HCT116 (cell line): ENCODE measurements around the gene GP1BB. TPM values are rescaled to one million over a fixed set of nuclear protein-coding genes. Genes with fewer than 3 reads are reported as not detected.

Experiments used
- ATAC-seq: fragments of 200-7000 bp; cut with Tn5 transposase; 2 replicates; pipeline ENCODE4 v1.9.1; 2020; ENCODE audit warnings: mild to moderate bottlenecking, moderate library complexity
- BruUV-seq: library from RNA; stranded (reverse); fragments of 400-500 nt; replicated peaks from 2 replicates; lab custom pipeline; 2021; lab: Mats Ljungman, UMichigan
- CTCF ChIA-PET: fragments of 300-600 bp; sonication (Branson Sonifier 250); formaldehyde crosslinking; loops from one replicate; lab custom pipeline; 2021; ENCODE audit warnings: antibody characterized with exemption; lab: Charles Lee
- POLR2A ChIA-PET: fragments of 300-600, 350-600 bp; sonication (Branson Sonifier 250); formaldehyde crosslinking; loops from one replicate; lab custom pipeline; 2021; ENCODE audit warnings: antibody characterized with exemption; lab: Charles Lee
- RAD21 ChIA-PET, 2 experiments: fragments of 300-600 bp; sonication (Branson Sonifier 250); formaldehyde crosslinking; loops; one replicate each; lab custom pipeline; 2023; ENCODE audit warnings: low total read pairs in 2 of 2; ENCODE audit not compliant: uncharacterized antibody in 2 of 2, unreplicated experiment in 2 of 2, low non-redundant PET in 1 of 2; lab: Charles Lee
- DNase-seq: peaks from one replicate; pipeline ENCODE4 v3.0.0-alpha.2; 2010; ENCODE audit warnings: low read depth, low spot score
- H2AFZ ChIP-seq: fragments of 200-600 bp; shearing (Covaris generic), sonication (generic); 2 replicates; pipeline ENCODE4 v1.6.1; 2017; ENCODE audit warnings: low read depth, mixed run types, mixed read lengths, antibody characterized with exemption, low read length; ENCODE audit not compliant: poor library complexity, severe bottlenecking
- H3K27ac ChIP-seq: 2 replicates; pipeline ENCODE4 v1.5.1; 2012; ENCODE audit warnings: low read depth, low read length
- H3K27me3 ChIP-seq: fragments of 200-600 bp; sonication (generic); 2 replicates; pipeline ENCODE4 v1.6.1; 2016; ENCODE audit warnings: mixed run types, low read length, mixed read lengths; ENCODE audit not compliant: insufficient read depth
- H3K36me3 ChIP-seq, 2 experiments: fragments of 200-500 bp in 1 of 2; fragments of 200-600 bp in 1 of 2; sonication (Bioruptor generic) in 1 of 2; sonication (generic) in 1 of 2; 2 replicates each; pipeline versions ENCODE4 v1.5.1 to v1.6.1; 2014 to 2016; ENCODE audit warnings: low read length in 2 of 2, inconsistent platforms in 1 of 2, mixed read lengths in 1 of 2, mixed run types in 1 of 2; ENCODE audit not compliant: insufficient read depth in 2 of 2, control insufficient read depth in 1 of 2
- H3K4me1 ChIP-seq, 2 experiments: fragments of 200-600 bp in 1 of 2; sonication (generic) in 1 of 2; 2 replicates each; pipeline versions ENCODE4 v1.5.1 to v1.6.1; 2012 to 2017; ENCODE audit warnings: low read length in 2 of 2, inconsistent platforms in 1 of 2, mild to moderate bottlenecking in 1 of 2, mixed read lengths in 1 of 2, mixed run types in 1 of 2, moderate library complexity in 1 of 2; ENCODE audit not compliant: insufficient read depth in 2 of 2, control insufficient read depth in 1 of 2
- H3K4me2 ChIP-seq: fragments of 200-600 bp; sonication (generic); 2 replicates; pipeline ENCODE4 v1.6.1; 2017; ENCODE audit warnings: mixed run types, low read length, mixed read lengths
- H3K4me3 ChIP-seq, 2 experiments: fragments of 200-600 bp in 1 of 2; sonication (generic) in 1 of 2; replicated peaks in 1 of 2; 2 replicates each; pipeline ENCODE4 v1.5.1; 2011 to 2016; ENCODE audit warnings: low read length in 2 of 2, control low read depth in 1 of 2, low read depth in 1 of 2, mild to moderate bottlenecking in 1 of 2, mixed read lengths in 1 of 2, mixed run types in 1 of 2
- H3K79me2 ChIP-seq: fragments of 200-600 bp; sonication (generic); 2 replicates; pipeline ENCODE4 v1.6.1; 2017; ENCODE audit warnings: mild to moderate bottlenecking, mixed run types, low read length, moderate library complexity, mixed read lengths; ENCODE audit not compliant: insufficient read depth
- H3K9ac ChIP-seq: fragments of 200-600 bp; sonication (generic); 2 replicates; pipeline ENCODE4 v1.6.1; 2016; ENCODE audit warnings: low read length, mixed read lengths
- H3K9me2 ChIP-seq: fragments of 200-600 bp; sonication (generic), shearing (Covaris generic); 2 replicates; pipeline ENCODE4 v1.6.1; 2017; ENCODE audit warnings: mixed run types, mild to moderate bottlenecking, moderate library complexity; ENCODE audit not compliant: insufficient read depth
- H3K9me3 ChIP-seq, 2 experiments: fragments of 200-500 bp in 1 of 2; fragments of 200-600 bp in 1 of 2; sonication (Bioruptor generic) in 1 of 2; sonication (generic) in 1 of 2; 2 replicates each; pipeline ENCODE4 v1.6.1; 2014 to 2017; ENCODE audit warnings: low read length in 2 of 2, mixed read lengths in 2 of 2, inconsistent platforms in 1 of 2, low read depth in 1 of 2, mild to moderate bottlenecking in 1 of 2, mixed run types in 1 of 2, moderate library complexity in 1 of 2; ENCODE audit not compliant: control insufficient read depth in 1 of 2, insufficient read depth in 1 of 2
- H4K20me1 ChIP-seq: fragments of 200-600 bp; sonication (generic), shearing (Covaris generic); 2 replicates; pipeline ENCODE4 v1.6.1; 2017; ENCODE audit warnings: mixed run types, mild to moderate bottlenecking, moderate library complexity; ENCODE audit not compliant: insufficient read depth
- JUND ChIP-seq: IDR thresholded peaks from 2 replicates; pipeline ENCODE4 v1.6.1; 2012
- POLR2A ChIP-seq: IDR thresholded peaks from 2 replicates; pipeline ENCODE4 v1.7.0; 2011; ENCODE audit warnings: borderline replicate concordance; ENCODE audit not compliant: insufficient read depth, insufficient read length; ENCODE audit errors: extremely low read depth
- POLR2AphosphoS5 ChIP-seq: IDR thresholded peaks from 2 replicates; pipeline ENCODE4 v1.6.1; 2011; ENCODE audit warnings: mild to moderate bottlenecking, low read depth, low read length, moderate library complexity
- ZFX ChIP-seq: fragments of 450-650 bp; IDR thresholded peaks from 2 replicates; pipeline ENCODE4 v1.6.1; 2017
- ZNF274 ChIP-seq: fragments of 200-500 bp; sonication (Bioruptor generic); IDR thresholded peaks from 2 replicates; pipeline ENCODE4 v1.6.1; 2014; ENCODE audit warnings: mild to moderate bottlenecking, low read depth, low read length, inconsistent platforms
- intact Hi-C: fragments of 100-400 bp; cut with micrococcal nuclease; formaldehyde crosslinking; loops from 2 replicates; pipeline ENCODE4 v1.10.0; 2022
- total RNA-seq: library from RNA; stranded (reverse); gene quantifications from one replicate; pipeline ENCODE4 v1.2.1, GENCODE V29; 2021; ENCODE audit not compliant: unreplicated experiment
- TF ChIP-seq, protein P1 (sequence below): IDR thresholded peaks from 2 replicates; pipeline ENCODE4 v1.6.1; 2012; ENCODE audit warnings: low read depth
- TF ChIP-seq, protein P2 (sequence below): IDR thresholded peaks from 2 replicates; pipeline ENCODE4 v1.6.1; 2011; ENCODE audit warnings: mild to moderate bottlenecking, low read length, moderate library complexity; ENCODE audit not compliant: insufficient replicate concordance; ENCODE audit errors: extremely low read depth

GP1BB gene
- total RNA-seq, 1 experiment from 2014 or later, result 4.8 TPM

DNA sequence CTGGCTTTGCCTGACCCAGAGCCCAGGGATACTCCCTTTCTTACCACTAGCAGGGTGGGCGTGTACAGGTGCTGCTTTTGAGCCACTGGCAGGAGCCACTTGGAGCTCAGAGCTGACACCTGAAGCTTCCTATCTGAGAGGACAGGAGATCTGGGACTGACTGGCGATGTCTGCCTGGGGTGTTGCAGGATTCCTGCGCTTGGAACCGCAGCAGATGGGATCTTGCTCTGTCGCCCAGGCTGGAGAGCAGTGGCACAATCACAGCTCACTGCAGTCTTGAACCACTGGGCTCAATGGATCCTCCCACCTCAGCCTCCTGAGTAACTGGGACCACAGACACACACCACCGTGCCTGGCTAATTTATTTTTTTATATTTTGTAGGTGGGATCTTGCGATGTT, 17.7 kb downstream of the GP1BB start:
- Histone ChIP-seq H3K79me2 (no peaks in the 10 kb centered on the region), H4K20me1 (no peaks in the 10 kb centered on the region), H3K36me3 (no peaks in the 10 kb centered on the region), H2AFZ (no peak overlapping the region), H3K4me3 (no peak overlapping the region), H3K4me2 (no peak overlapping the region), H3K27me3 (no peaks in the 10 kb centered on the region), H3K9me3 (no peaks in the 10 kb centered on the region), H3K9me2 (no peaks in the 10 kb centered on the region), H3K27ac (no peak overlapping the region)
- ATAC-seq, result no peak
- intact Hi-C loops, result no loop called here
- TF ChIP-seq, protein P1, sequence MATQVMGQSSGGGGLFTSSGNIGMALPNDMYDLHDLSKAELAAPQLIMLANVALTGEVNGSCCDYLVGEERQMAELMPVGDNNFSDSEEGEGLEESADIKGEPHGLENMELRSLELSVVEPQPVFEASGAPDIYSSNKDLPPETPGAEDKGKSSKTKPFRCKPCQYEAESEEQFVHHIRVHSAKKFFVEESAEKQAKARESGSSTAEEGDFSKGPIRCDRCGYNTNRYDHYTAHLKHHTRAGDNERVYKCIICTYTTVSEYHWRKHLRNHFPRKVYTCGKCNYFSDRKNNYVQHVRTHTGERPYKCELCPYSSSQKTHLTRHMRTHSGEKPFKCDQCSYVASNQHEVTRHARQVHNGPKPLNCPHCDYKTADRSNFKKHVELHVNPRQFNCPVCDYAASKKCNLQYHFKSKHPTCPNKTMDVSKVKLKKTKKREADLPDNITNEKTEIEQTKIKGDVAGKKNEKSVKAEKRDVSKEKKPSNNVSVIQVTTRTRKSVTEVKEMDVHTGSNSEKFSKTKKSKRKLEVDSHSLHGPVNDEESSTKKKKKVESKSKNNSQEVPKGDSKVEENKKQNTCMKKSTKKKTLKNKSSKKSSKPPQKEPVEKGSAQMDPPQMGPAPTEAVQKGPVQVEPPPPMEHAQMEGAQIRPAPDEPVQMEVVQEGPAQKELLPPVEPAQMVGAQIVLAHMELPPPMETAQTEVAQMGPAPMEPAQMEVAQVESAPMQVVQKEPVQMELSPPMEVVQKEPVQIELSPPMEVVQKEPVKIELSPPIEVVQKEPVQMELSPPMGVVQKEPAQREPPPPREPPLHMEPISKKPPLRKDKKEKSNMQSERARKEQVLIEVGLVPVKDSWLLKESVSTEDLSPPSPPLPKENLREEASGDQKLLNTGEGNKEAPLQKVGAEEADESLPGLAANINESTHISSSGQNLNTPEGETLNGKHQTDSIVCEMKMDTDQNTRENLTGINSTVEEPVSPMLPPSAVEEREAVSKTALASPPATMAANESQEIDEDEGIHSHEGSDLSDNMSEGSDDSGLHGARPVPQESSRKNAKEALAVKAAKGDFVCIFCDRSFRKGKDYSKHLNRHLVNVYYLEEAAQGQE, result no peak
- TF ChIP-seq JUND, result no peak
- TF ChIP-seq, all 23 proteins: peak for 0
- H3K4me1 ChIP-seq, result no peaks in the 10 kb centered on the region
- no TSS peak for BruUV-seq
- H3K9ac ChIP-seq, result no peak overlapping the region
- CTCF ChIA-PET, result interaction anchor here (3.5 kb wide), 1 partner anchor 10 kb away, joined by 14 read pairs; no protein-coding TSS in a partner anchor
- POLR2A ChIA-PET, result no interaction called here
- no peak for DNase-seq
- RAD21 ChIA-PET, result no interaction called here

DNA sequence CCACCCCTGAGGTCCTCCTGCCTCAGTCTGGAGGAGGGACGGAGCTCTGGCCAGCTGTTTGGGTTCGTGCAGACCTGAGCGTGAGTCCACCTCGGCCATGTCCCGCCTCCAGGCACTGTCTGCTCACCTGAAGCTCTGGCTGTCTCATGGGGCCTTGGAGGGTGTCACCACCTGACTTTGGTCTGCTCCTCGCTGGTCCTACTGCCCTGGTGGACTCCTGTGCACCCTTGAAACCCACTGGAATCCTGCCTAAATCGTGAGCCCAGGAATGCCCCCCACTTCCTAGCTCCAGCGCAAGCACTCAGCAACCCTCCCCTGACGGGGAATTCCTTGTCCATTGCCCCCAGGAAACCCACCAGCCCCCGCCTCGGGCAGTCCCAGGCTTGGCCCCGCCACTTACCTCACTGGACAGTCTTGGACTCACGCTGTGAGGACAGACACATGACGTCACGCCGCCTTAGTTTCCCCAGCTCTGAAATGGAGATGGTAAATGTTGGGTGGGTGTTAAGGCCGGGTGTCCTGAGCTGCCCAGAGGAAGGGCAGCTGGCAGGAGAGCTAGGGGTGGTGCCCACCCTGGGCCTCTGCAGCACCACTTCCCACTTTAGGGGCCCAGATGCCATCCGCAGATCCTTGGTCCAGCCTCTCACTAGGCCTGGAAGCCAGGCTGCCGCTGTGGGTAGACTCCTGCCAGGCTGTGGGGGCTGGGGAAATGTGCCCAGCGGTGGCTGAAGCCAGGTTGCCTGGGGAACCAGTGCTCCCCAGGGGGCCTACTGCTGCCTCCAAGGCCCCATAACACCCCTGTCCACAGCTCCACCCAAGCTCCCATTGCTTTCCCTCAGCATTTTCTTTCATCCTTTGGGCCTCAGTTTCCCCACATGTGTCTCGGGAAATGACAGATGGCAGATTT, 19.1 kb downstream of the GP1BB start:
- RAD21 ChIA-PET, result no interaction called here
- DNase-seq, result no peak
- CTCF ChIA-PET, result interaction anchor here (1.0 to 3.5 kb wide), 2 partner anchors 12 to 168 kb away, joined by 3 to 14 read pairs; no protein-coding TSS in a partner anchor
- no peaks in the 10 kb centered on the region for H3K27me3 ChIP-seq
- H4K20me1 ChIP-seq, result no peaks in the 10 kb centered on the region
- no peak overlapping the region for H2AFZ ChIP-seq
- intact Hi-C loops, result no loop called here
- H3K4me2 ChIP-seq, result no peak overlapping the region
- POLR2A ChIA-PET, result no interaction called here
- no peak overlapping the region for H3K4me3 ChIP-seq
- H3K4me1 ChIP-seq, result no peaks in the 10 kb centered on the region
- no peak overlapping the region for H3K9ac ChIP-seq
- H3K9me2 ChIP-seq, result no peaks in the 10 kb centered on the region
- no peaks in the 10 kb centered on the region for H3K36me3 ChIP-seq
- ATAC-seq, result no peak
- no TSS peak for BruUV-seq
- no peaks in the 10 kb centered on the region for H3K9me3 ChIP-seq
- H3K79me2 ChIP-seq, result no peaks in the 10 kb centered on the region
- no peak overlapping the region for H3K27ac ChIP-seq
- TF ChIP-seq, protein P1, result no peak
- TF ChIP-seq, protein P2, sequence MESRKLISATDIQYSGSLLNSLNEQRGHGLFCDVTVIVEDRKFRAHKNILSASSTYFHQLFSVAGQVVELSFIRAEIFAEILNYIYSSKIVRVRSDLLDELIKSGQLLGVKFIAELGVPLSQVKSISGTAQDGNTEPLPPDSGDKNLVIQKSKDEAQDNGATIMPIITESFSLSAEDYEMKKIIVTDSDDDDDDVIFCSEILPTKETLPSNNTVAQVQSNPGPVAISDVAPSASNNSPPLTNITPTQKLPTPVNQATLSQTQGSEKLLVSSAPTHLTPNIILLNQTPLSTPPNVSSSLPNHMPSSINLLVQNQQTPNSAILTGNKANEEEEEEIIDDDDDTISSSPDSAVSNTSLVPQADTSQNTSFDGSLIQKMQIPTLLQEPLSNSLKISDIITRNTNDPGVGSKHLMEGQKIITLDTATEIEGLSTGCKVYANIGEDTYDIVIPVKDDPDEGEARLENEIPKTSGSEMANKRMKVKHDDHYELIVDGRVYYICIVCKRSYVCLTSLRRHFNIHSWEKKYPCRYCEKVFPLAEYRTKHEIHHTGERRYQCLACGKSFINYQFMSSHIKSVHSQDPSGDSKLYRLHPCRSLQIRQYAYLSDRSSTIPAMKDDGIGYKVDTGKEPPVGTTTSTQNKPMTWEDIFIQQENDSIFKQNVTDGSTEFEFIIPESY, result no peak
- TF ChIP-seq POLR2AphosphoS5 (no peak), POLR2A (no peak), ZNF274 (no peak), ZFX (no peak)
